GM21390 (cell line): ENCODE results near the gene GOLGA6B.
"Not testable (repeated sequence)": the region's sequence is repeated elsewhere in the genome, so short reads cannot be mapped to it uniquely, and the experiment has no call there.

ENCODE experiments used
- ATAC-seq: cut with Tn5 transposase; IDR thresholded peaks from one replicate; pipeline ENCODE4 v1.9.1; 2021; ENCODE audit not compliant: unreplicated experiment

GOLGA6B gene

GRCh38 chr15:72654397-72654796, at the start of gene GOLGA6B:
TSS of gene GOLGA6B (plus strand) at chr15:72654697. CDS start at chr15:72654738, 41 bp downstream.
- not testable (repeated sequence) for ATAC-seq

DNA sequence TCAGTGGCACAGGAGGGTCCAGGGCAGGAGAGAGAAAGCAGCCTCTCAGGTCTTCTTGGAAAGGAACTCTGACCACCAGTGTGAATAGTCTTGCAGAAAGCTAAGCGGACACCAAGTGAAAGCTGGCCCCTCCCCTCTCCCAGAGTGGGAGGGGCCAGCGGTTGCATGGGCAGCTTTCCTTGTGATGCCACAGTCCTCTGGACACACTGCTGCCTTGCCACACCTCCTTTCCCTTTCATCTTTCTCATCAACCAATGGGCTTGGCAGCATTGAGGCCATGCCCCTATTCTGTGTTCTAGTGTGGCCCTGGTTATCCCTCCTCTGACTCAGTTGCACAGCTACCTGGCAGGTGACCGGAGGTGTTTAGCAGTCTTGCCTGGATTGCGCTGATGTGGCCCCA, 49.7 kb upstream of the GOLGA6B start:
- ATAC-seq, result no peak

DNA sequence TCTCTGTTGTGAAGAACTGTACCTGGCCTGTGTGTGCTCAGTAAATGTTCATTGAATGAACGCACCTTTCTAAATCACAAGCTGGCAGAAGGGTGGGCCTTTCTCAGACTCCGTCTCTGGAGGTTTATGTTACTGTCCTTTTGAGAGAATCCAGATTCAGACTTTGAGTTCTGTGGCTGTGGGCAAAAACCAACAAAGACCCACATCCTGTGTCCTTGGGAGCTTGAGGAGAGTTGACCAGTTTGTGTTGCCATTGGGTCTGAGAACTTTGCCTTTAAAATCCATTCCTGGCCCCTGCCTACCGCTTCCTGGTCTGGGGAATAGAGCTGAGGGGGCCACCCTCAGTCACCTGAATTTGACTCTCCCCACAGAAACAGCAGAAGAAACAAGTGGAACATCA, 46.4 kb upstream of the GOLGA6B start:
- not testable (repeated sequence) for ATAC-seq

GRCh38 chr15:72609862-72610261, 44.6 kb upstream of the GOLGA6B start:
- ATAC-seq, result no peak

GRCh38 chr15:72612324-72612723, 42.2 kb upstream of the GOLGA6B start:
- not testable (repeated sequence) for ATAC-seq

DNA sequence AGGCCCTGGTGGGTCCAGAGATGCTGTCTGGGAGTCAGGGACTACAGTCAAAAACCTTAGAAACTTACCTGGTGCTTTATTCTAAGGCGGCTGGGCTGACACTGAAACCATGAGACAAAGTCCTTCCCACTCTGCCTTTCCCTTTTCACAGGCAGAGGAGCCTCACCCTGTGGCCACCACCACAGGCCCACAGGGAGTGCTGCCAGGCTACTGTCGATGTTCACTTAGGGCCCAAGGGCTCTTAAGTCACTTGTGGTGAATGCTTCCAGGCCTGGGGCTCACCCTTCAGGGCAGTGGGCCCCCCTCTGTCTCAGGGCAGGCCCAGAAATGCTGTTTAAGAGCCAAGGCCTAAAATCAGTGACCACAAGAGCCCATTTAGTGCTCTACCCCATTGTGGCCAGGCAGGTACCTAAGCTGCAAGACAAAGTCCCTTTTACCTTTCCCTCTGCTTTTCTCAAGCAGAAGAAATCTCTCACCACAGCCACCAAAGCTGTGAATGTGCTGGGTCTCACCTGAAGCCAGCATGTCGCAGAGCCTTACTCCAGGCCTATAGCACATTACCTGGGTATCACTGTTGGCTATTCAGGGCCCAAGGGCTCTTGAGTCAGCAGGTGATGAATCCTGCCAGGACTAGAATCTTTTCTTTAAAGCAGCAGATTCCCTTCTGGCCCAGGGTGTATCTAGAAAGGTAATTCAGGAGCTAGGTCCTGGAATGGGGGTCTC, 39.5 kb upstream of the GOLGA6B start:
- no peak for ATAC-seq

- not testable (repeated sequence) for ATAC-seq
Observed at GRCh38 chr15:72615533-72616233, 38.8 kb upstream of the GOLGA6B start.

- ATAC-seq, result no peak
Observed at GRCh38 chr15:72616491-72617210, 37.8 kb upstream of the GOLGA6B start.

- ATAC-seq, result not testable (repeated sequence)
Observed at GRCh38 chr15:72623854-72624253, 30.6 kb upstream of the GOLGA6B start.

- not testable (repeated sequence) for ATAC-seq
Observed at GRCh38 chr15:72626153-72626552, 28.3 kb upstream of the GOLGA6B start.

- ATAC-seq, result not testable (repeated sequence)
Observed at GRCh38 chr15:72628249-72629067, 26.0 kb upstream of the GOLGA6B start.

DNA sequence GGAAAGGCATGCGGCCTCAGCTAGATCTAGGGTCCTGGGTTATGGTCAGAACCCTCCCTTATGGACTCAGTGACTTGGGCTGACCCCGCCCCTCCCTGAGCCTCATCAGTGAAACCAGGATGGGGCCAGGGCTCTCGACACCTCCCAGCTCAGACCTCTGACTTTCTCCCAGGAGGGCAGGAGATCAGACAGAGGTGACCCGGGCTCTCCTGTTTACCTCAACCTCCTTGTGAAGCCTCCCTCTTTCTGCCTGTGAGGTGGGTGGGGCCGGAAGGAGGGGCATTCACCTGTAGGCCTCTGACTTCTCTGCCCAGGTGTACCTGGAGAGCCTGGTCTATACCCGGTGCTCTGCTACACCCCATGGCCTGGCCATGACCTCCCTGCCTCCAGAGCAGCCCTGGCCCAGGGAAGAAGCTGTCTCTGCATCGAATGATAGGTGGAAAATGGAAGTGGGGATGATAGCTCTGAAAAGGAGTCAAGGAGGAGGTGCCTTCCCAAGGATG, 25.4 kb upstream of the GOLGA6B start:
- not testable (repeated sequence) for ATAC-seq

DNA sequence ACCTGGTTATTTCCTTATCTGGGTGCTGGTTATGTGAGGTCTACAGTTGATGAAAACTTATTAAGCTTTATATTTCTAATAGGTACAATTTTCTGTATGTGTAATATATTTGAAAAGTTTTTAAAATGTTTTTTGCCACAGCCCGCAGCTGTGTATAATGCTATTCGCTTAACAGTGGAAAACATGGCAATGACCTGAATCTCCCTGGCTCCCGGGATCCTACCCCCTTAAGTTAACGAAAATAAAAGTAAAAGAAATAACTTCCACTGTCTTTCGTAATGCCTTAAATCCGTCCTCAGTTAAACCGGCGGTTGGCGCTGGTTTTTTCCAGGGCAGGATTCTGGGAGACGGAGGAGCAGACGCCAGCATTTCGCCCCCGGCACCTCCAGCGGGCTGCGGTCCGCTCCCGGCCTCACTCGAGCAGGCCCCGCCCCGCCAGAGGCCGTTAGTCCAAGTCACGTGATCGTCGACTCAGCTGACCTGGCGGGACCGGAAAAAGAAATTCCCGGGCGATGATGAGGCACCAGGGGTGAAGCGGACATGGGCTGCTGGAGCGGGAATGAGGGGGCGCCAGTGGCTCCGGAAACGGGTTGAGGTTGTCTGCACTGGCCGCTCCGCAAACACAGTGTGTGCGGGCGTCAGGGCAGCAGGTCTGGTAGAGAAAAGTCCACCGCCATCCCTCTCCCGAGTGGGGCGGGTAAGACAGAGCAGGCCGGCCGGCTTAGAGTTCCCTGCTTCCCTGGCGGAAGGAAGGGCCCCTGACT, 17.8 kb upstream of the GOLGA6B start:
- peak; percentile 57 for ATAC-seq

- ATAC-seq, result not testable (repeated sequence)
Observed at GRCh38 chr15:72639759-72640483, 14.6 kb upstream of the GOLGA6B start.

DNA sequence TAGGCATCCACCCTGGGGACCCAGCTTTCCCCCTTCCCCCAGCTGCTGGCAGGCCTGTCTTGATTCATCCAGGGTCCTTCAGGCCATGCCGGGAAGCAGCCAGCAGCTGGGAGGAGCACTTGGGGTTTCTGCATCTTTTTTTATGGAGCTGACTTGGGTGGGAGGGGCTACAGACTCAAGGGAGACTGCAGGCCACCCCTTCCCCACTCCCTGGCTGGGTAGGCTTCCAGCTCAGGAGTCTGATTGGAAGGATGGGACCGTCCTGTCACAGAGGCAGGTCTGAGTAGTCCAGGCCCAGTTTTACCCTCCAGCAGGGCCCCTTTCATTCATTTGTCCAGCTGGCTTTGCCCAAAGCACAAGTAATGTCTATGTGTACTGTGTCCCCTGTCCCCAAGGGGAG, 12.2 kb upstream of the GOLGA6B start:
- not testable (repeated sequence) for ATAC-seq

GRCh38 chr15:72648631-72649253, 5.8 kb upstream of the GOLGA6B start:
- not testable (repeated sequence) for ATAC-seq

DNA sequence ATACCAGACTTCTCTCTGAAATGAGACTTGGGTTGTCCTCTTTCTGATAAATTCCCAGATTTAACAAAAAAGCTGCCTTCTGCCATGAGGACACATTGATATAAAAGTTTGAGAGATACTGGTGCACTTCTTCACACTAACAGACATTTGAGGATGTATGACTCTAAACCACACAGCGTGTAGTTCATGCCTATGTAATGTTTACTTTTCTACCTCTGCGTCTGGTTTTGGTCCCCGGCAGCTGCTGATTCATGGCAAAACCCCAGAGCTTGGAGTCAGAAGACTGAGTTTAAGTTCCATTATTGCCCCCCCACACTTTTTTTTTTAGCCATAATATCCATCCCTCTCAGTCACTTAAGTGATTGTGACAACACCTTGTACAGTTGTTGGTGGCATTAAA, 1.5 kb downstream of the GOLGA6B start:
- not testable (repeated sequence) for ATAC-seq

GRCh38 chr15:72661081-72661480, 6.6 kb downstream of the GOLGA6B start:
- not testable (repeated sequence) for ATAC-seq

GRCh38 chr15:72663931-72664330, 9.4 kb downstream of the GOLGA6B start:
- not testable (repeated sequence) for ATAC-seq
